Activated B cell treated with CpG ODN at 0.5 μM for 24 hours (primary cell): ENCODE results near the gene ZNF664. TPM values are rescaled to one million over a fixed set of nuclear protein-coding genes. Genes with fewer than 3 reads are reported as not detected.

Experiments
- ATAC-seq: fragments of 200-7000 bp; cut with Tn5 transposase; one replicate; pipeline ENCODE4 v1.10.0; 2021; ENCODE audit warnings: low read depth, mild to moderate bottlenecking, moderate library complexity
- CTCF ChIA-PET: fragments of 350-600 bp; sonication (Branson Sonifier 250); formaldehyde crosslinking; loops from one replicate; lab custom pipeline; 2021; ENCODE audit warnings: antibody characterized with exemption; lab: Charles Lee
- POLR2A ChIA-PET: fragments of 350-600 bp; sonication (Branson Sonifier 250); formaldehyde crosslinking; loops from one replicate; lab custom pipeline; 2021; ENCODE audit warnings: antibody characterized with exemption; lab: Charles Lee
- DNase-seq: peaks from one replicate; pipeline ENCODE4 v3.0.0; 2022
- H3K27ac Mint-ChIP-seq: one replicate; pipeline ENCODE4 v1.8.0; 2020; ENCODE audit warnings: mixed read lengths
- H3K27me3 Mint-ChIP-seq: one replicate; pipeline ENCODE4 v1.8.0; 2021; ENCODE audit warnings: mixed read lengths
- H3K36me3 Mint-ChIP-seq: one replicate; pipeline ENCODE4 v1.8.0; 2021; ENCODE audit warnings: low read depth, mixed read lengths
- H3K4me1 Mint-ChIP-seq: one replicate; pipeline ENCODE4 v1.8.0; 2021; ENCODE audit warnings: mixed read lengths
- H3K4me3 Mint-ChIP-seq: one replicate; pipeline ENCODE4 v1.8.0; 2020; ENCODE audit warnings: mild to moderate bottlenecking, mixed read lengths
- H3K9me3 Mint-ChIP-seq: one replicate; pipeline ENCODE4 v1.8.0; 2020; ENCODE audit warnings: mixed read lengths
- CTCF ChIP-seq: fragments of 200-600 bp; IDR thresholded peaks from one replicate; pipeline ENCODE4 v1.8.0; 2022; ENCODE audit warnings: antibody characterized with exemption, mild to moderate bottlenecking
- intact Hi-C: fragments of 100-400 bp; cut with micrococcal nuclease; formaldehyde crosslinking; loops from one replicate; pipeline ENCODE4 v1.15.1; 2024
- total RNA-seq: library from RNA; stranded (reverse); gene quantifications from 2 replicates; pipeline ENCODE4 v1.2.3, GENCODE V29; 2022

Gene ZNF664
- total RNA-seq, 1 donor from 2014 or later: 40.7 TPM

- ChIA-PET POLR2A (no interaction called here), CTCF (no interaction called here)
- ATAC-seq: no peak
- no peak for TF ChIP-seq CTCF
- H3K9me3 Mint-ChIP-seq: no peaks in the 10 kb centered on the region
- no peaks in the 10 kb centered on the region for H3K36me3 Mint-ChIP-seq
- DNase-seq: no peak
- H3K4me3 Mint-ChIP-seq: no peak overlapping the region
- intact Hi-C loops: no loop called here
- H3K27ac Mint-ChIP-seq: no peak overlapping the region
- H3K4me1 Mint-ChIP-seq: peaks cover 3% of the 10 kb centered on the region
- no peaks in the 10 kb centered on the region for H3K27me3 Mint-ChIP-seq
Measured at GRCh38 chr12:124025661-124026060, 52.6 kb downstream of the ZNF664 start.

DNA sequence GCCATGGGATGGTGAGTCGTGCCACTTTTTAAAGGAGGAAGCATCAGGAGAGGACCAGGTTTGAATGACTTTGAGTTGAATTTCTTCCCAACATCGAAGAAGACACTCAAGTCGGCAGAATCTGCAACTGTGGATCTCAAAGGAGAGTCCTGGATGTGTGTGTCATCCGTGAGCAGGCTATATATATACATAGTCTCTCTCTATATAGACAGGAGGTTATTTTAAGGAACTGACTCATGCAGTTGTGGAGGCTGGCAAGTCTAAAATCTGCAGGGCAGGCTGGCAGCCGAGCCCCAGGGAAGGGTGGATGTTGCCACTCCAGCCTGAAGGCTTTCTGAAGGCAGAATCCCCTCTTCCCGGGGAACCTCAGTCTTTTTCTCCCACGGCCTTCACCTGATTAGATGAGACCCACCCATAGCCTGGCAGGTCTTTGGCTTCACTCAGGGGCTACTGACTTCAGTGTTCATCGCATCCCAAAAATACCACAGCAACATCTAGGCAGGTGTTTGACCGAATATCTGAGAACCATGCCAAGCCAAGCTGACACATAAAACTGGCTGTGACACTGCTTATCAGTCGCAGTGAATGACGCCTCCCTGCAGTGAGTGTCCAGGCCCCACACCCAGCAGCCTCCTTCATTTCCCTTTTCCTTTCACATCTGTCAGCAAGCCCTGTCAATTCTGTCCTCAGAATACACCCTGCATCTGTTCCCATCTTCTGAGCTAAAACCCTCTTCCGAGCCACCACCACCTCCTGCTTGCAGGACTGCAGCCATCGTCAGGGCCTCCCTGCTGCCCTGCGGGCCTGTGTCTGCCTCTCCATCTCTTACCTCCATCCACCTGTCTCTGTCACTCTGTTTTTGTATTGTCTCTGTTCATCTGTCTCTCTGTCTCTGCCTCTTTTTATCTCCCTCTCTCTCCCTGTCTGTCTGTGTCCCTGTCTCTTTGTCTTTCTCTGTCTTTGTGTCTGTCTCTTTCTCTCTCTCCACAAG is 54.0 kb downstream of the ZNF664 start:
- ATAC-seq: no peak
- TF ChIP-seq CTCF: no peak

GRCh38 chr12:124027753-124028554 is 54.9 kb downstream of the ZNF664 start:
- no peak for DNase-seq
- H3K27me3 Mint-ChIP-seq: no peaks in the 10 kb centered on the region
- no peak overlapping the region for H3K27ac Mint-ChIP-seq
- POLR2A ChIA-PET: no interaction called here
- H3K4me1 Mint-ChIP-seq: peaks cover 3% of the 10 kb centered on the region
- CTCF ChIA-PET: no interaction called here
- H3K36me3 Mint-ChIP-seq: no peaks in the 10 kb centered on the region
- ATAC-seq: no peak
- no peaks in the 10 kb centered on the region for H3K9me3 Mint-ChIP-seq
- TF ChIP-seq CTCF: no peak
- no peak overlapping the region for H3K4me3 Mint-ChIP-seq
- intact Hi-C loops: no loop called here

More for the DNA sequence above, 54.0 kb downstream of the ZNF664 start:
- no peak overlapping the region for H3K4me3 Mint-ChIP-seq
- no peaks in the 10 kb centered on the region for H3K27me3 Mint-ChIP-seq
- H3K27ac Mint-ChIP-seq: no peak overlapping the region
- DNase-seq: no peak
- H3K36me3 Mint-ChIP-seq: no peaks in the 10 kb centered on the region
- peaks cover 3% of the 10 kb centered on the region for H3K4me1 Mint-ChIP-seq
- intact Hi-C loops: no loop called here
- H3K9me3 Mint-ChIP-seq: no peaks in the 10 kb centered on the region
- ChIA-PET POLR2A (no interaction called here), CTCF (no interaction called here)

GRCh38 chr12:124028555-124028925 is 55.5 kb downstream of the ZNF664 start:
- peaks cover 3% of the 10 kb centered on the region for H3K4me1 Mint-ChIP-seq
- H3K27ac Mint-ChIP-seq: no peak overlapping the region
- DNase-seq (no peak), ATAC-seq (no peak)
- no peaks in the 10 kb centered on the region for H3K27me3 Mint-ChIP-seq
- TF ChIP-seq CTCF: no peak
- intact Hi-C loops: no loop called here
- H3K4me3 Mint-ChIP-seq: no peak overlapping the region
- ChIA-PET POLR2A (interaction anchor here (0.6 kb wide), 1 partner anchor 903 kb away, joined by 8 read pairs; no protein-coding TSS in a partner anchor), CTCF (no interaction called here)
- no peaks in the 10 kb centered on the region for H3K9me3 Mint-ChIP-seq
- H3K36me3 Mint-ChIP-seq: no peaks in the 10 kb centered on the region

DNA sequence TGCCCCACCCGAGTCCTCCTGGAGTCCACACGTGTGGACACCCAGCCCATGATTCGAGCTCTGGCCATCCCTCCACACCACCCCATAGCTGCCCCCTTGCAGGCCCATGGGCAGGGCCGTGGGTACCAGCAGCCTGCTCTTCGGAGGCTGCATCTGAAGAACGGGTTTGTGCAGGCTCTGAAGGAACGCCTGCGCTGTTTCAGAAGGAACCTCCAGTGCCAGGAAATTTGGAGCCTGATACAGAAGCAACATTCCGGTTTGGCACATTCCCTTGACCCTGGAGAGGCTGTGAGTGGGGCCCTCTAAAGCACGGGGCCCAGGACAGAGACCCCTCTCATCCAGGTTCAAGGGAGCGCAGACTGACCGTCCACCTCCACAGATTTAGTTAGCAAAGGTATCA is 57.0 kb downstream of the ZNF664 start:
- no peak for TF ChIP-seq CTCF
- Mint-ChIP-seq H3K27me3 (no peaks in the 10 kb centered on the region), H3K4me1 (no peaks in the 10 kb centered on the region), H3K4me3 (no peak overlapping the region), H3K36me3 (no peaks in the 10 kb centered on the region), H3K9me3 (no peaks in the 10 kb centered on the region), H3K27ac (no peak overlapping the region)
- no peak for DNase-seq
- intact Hi-C loops: no loop called here
- POLR2A ChIA-PET: no interaction called here
- ATAC-seq: no peak
- CTCF ChIA-PET: no interaction called here
